GM18867 (cell line): ENCODE results near the gene SOX12.

Experiments
- ATAC-seq: cut with Tn5 transposase; IDR thresholded peaks from one replicate; pipeline ENCODE4 v1.9.1; 2021; ENCODE audit warnings: mild to moderate bottlenecking, moderate library complexity; ENCODE audit not compliant: unreplicated experiment

SOX12 gene

GRCh38 chr20:325045-325888, at the start of gene SOX12:
SOX12 (plus strand) TSS chr20:325552; CDS start chr20:325925, 373 bp downstream.
- ATAC-seq, result peak; percentile 72

GRCh38 chr20:275791-276190, 49.6 kb upstream of the SOX12 start:
- no peak for ATAC-seq

- ATAC-seq, result no peak
Observed at GRCh38 chr20:276620-277495, 48.5 kb upstream of the SOX12 start.

- no peak for ATAC-seq
Observed at GRCh38 chr20:277496-277781, 47.9 kb upstream of the SOX12 start.

- no peak for ATAC-seq
Observed at GRCh38 chr20:278181-278580, 47.2 kb upstream of the SOX12 start.

GRCh38 chr20:278607-279571, 46.5 kb upstream of the SOX12 start:
- ATAC-seq, result no peak

- no peak for ATAC-seq
Observed at GRCh38 chr20:284172-284571, 41.2 kb upstream of the SOX12 start.

- ATAC-seq, result no peak
Observed at GRCh38 chr20:286508-286907, 38.8 kb upstream of the SOX12 start.

- no peak for ATAC-seq
Observed at GRCh38 chr20:288956-289692, 36.2 kb upstream of the SOX12 start.

GRCh38 chr20:289693-290083, 35.7 kb upstream of the SOX12 start:
- no peak for ATAC-seq

- ATAC-seq, result peak; percentile 86
Observed at GRCh38 chr20:290084-290831, 35.1 kb upstream of the SOX12 start, which contains the start of gene C20orf96. C20orf96 (minus strand) TSS chr20:290750; CDS start chr20:290610, 140 bp downstream.

- ATAC-seq, result no peak
Observed at GRCh38 chr20:294602-295001, 30.8 kb upstream of the SOX12 start.

GRCh38 chr20:295804-296203, 29.5 kb upstream of the SOX12 start:
- no peak for ATAC-seq

GRCh38 chr20:297098-297924, 28.0 kb upstream of the SOX12 start, which contains the start of gene ZCCHC3:
ZCCHC3 (plus strand) TSS chr20:297570; CDS start chr20:297587, 17 bp downstream.
- ATAC-seq, result peak; percentile 81

- peak; percentile 23 for ATAC-seq
Observed at GRCh38 chr20:297925-298775, 27.2 kb upstream of the SOX12 start.

- no peak for ATAC-seq
Observed at GRCh38 chr20:298776-299391, 26.5 kb upstream of the SOX12 start.

- ATAC-seq, result no peak
Observed at GRCh38 chr20:300345-300990, 24.9 kb upstream of the SOX12 start.
